Activated naive CD8-positive, alpha-beta T cell treated with anti-CD3 and anti-CD28 coated beads, Interleukin-2, amount 50 U/mL, for 16 hours (primary cell): ENCODE measurements around the gene CRTC3.
"Not testable (repeated sequence)": the region's sequence is repeated elsewhere in the genome, so short reads cannot be mapped to it uniquely, and the experiment has no call there.

Experiments
- DNase-seq: peaks from one replicate; pipeline ENCODE4 v3.0.0-alpha.2; 2020; ENCODE audit warnings: low read depth, low spot score

CRTC3 gene

GRCh38 chr15:90624278-90624981 is 94.7 kb downstream of the CRTC3 start:
- DNase-seq: no peak

- no peak for DNase-seq
Observed at GRCh38 chr15:90625037-90625436, 95.3 kb downstream of the CRTC3 start.

GRCh38 chr15:90629217-90629616 is 99.5 kb downstream of the CRTC3 start:
- DNase-seq: no peak

GRCh38 chr15:90633360-90633759 is 103.6 kb downstream of the CRTC3 start:
- no peak for DNase-seq

GRCh38 chr15:90636993-90637392 is 107.3 kb downstream of the CRTC3 start:
- DNase-seq: not testable (repeated sequence)

- DNase-seq: no peak
Observed at GRCh38 chr15:90637693-90638092, 108.0 kb downstream of the CRTC3 start.

- DNase-seq: no peak
Observed at GRCh38 chr15:90638201-90638691, 108.5 kb downstream of the CRTC3 start.

- DNase-seq: no peak
Observed at GRCh38 chr15:90638963-90639362, 109.2 kb downstream of the CRTC3 start.

- DNase-seq: no peak
Observed at GRCh38 chr15:90640862-90641261, 111.1 kb downstream of the CRTC3 start.

GRCh38 chr15:90641581-90642463 is 112.1 kb downstream of the CRTC3 start:
- no peak for DNase-seq

GRCh38 chr15:90642464-90643300 is 113.0 kb downstream of the CRTC3 start:
- no peak for DNase-seq

- DNase-seq: no peak
Observed at GRCh38 chr15:90643301-90643632, 113.5 kb downstream of the CRTC3 start.

GRCh38 chr15:90644526-90644925 is 114.8 kb downstream of the CRTC3 start:
- DNase-seq: no peak

GRCh38 chr15:90644952-90645725 is 115.4 kb downstream of the CRTC3 start:
- no peak for DNase-seq

GRCh38 chr15:90645873-90646575 is 116.3 kb downstream of the CRTC3 start:
- no peak for DNase-seq

GRCh38 chr15:90646662-90647305 is 117.1 kb downstream of the CRTC3 start:
- no peak for DNase-seq

GRCh38 chr15:90647326-90647725 is 117.6 kb downstream of the CRTC3 start:
- DNase-seq: no peak

GRCh38 chr15:90648137-90649070 is 118.7 kb downstream of the CRTC3 start:
- DNase-seq: peak; percentile 11
